NCI-H1436 (cell line): ENCODE measurements around the gene NCK2.

Experiments
- DNase-seq: peaks from one replicate; lab custom pipeline; 2025; lab: John Stamatoyannopoulos, UW

NCK2 gene

DNA sequence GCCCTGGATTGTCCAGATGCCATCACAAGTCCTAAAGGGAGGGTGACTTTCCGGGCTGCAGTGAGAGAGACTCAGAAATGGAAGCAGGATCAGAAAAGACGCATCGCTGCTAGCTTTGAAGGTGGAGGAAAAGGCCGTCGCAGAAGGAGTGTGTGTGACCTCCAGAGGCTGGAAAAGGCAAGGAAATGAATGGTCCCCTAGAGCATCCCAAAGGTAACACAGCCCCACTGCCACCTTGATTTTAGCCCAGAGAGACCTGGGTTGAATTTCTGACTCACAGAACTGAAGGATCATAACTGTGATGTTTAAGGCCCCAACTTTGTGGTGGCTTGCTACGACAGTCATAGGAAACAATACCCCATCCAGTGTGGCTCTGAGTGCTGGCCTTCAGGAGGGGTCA is 8.6 kb upstream of the NCK2 start:
- no peak for DNase-seq

DNA sequence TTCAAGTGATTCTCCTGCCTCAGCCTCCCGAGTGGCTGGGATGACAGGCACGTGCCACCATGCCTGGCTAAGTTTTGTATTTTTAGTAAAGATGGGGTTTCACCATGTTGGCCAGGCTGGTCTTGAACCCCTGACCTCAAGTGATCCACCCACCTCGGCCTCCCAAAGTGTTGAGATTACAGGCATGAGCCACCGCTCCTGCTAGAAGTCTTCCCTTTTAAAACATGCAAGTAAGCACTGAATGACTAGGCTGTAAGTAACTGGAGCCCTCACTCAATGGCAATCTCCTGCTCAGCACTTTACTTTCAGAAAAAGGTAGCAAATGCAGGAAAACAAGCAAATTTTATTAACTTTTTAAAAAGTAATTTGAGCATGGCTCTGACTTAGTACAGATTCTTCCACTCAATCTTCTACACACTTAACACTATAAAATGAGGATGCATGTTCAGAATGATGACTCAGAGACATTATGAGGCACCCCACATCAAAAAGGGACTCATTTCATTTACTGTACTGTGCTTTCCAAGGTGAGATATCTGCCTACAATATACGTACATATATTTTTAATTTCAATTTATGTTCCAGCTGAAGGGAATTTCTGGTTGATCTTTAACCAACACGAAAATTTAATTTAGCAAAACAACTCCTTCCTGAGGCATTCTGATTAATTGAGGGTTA is 6.6 kb upstream of the NCK2 start:
- DNase-seq, result no peak

DNA sequence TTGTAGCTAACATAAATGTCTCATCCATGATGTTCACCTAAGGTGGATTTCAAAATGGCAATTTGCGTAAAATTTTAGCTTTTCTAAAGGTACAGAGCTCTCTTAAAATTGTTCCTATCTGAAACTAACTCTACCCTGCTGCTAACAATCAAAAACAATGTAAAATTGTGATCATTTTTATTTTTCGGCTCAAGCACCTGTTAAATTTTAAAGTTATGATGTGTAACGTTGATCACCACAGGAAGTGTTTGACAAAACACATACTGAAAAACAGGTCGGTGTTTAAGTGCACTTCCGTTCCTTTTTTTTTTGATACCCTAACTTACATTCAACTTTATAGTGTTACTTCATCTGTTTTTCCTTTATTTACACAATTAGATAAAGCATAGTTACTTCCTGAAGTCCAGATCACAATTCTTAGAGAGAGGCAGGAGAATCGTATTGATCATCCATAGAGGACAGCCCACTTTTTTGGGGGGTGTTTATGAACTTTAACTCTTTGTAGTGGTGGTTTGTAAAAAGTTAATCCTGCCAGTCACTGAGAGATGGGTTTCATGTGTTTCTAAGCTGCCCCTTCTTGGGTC is 6.0 kb upstream of the NCK2 start:
- no peak for DNase-seq

DNA sequence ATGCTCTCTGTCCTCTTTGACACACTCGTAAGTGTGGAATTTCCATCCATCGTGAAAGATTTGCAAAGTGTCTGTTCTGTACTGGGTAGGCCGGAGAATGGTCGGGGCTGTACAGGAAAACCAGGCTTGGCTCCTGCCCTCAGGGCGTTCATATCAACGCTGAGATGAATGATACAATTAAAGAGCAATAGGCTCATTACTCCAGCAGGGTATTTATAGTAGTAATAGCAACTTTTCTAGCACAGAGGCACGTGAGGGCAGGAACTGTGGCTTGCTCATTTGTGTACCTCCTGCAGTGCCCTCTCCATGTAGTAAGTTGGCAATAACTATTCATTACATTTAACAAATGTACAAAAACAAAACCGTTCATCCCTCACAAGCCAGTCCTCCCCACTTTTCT is 5.3 kb upstream of the NCK2 start:
- no peak for DNase-seq

DNA sequence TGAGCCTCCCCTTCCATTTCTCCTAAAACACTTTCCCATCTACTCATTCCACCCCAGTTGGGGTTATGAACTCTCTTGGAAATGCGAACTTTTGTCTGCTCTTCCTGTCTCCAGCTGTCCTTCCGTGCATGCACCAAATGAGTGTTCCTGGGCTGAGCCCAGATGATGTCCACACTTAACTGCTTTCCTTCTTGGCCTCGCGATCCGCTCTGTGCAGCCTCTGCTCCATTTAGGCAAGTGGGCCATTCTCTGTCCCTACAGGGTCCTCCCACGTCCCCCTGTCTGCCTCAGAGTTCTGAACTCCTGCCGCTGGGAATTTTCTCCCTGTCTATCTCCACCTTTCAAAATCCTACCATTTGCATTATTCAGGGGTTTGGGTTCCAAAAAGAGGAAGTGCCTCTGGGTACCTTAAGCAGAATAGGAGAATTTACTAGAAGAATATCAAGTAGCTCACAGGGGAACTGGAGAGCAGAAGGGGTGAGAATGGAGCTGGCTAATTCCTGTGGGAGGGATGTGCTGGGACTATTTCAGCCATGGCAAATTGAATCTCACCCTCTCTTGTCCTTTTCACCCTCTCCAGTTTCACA is 4.7 kb upstream of the NCK2 start:
- DNase-seq, result no peak

DNA sequence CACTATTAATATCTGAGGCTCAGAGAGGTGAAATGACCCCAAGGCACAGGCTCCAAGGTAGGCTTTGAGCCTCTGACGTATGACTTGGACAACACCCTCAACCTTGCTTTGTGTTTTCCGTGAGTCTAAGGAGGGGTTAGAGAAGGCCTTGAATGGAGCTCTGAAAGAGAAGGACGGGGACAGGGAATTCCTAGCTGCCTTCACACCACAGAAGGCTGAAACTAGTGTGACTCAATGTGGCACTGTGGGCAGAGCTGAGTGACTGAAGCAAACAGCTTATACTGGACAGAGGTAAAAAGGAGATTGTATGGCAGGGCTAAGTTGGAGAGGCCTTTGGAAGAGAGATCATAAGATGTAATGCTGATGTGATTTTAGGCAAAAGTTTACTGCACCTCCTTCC is 3.5 kb upstream of the NCK2 start:
- DNase-seq, result no peak

DNA sequence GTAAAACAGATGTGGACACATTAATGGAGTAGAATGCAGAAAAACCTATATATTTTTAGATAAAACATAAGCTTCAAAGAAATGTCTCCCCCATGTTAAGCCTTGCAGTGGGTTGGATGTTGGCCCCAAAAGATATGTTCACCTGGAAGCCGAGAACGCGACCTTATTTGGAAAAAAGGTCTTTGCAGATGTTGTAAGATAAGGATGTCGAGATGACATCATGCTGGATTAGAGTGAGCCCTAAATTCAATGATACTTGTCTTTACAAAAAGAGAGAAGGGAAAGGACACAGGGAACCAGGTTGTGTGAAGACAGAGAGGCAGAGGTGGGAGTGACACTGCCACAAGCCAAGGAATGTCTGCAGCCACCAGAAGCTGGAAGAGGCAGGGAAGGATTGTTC is 3.1 kb upstream of the NCK2 start:
- no peak for DNase-seq

DNA sequence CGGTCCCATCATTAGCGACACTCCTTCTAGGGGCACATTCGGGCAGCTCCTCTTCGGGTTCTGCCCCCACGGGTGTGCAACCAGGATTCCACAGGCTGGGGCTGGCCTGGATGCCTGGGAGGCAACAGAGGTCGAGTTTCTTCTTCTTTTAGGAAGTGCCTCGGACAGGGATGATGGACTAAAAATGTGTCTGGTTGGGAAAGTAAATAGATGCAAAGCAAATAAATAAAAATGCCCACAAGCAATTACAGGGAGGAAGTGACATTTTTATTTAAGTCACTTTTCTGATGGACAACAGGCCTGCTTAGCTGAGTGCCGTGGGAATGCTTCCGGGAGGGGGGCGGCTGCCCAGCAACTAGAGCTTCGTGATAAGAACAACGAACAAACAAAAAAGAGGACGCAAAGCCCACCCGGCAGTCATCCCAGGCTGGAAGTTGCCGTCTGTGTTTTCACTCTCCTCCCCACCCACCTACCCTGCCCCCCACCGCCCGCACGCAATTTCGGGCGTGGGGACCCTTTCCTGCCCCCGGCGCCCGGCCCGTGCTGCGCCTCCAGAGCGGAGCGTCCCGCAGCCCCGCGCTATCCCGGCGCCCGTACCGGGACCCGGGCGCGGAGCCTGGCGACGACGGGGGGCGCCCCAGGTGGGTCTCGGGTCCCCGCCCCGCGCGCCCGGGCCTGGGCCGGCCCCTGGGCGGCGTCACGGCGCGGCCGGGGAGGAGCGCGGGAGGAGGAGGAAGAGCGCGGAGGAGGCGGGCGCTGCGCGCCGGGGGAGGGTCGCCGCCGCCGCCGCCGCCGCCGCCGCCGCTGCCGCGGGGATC is 412 bp upstream of the NCK2 start:
- peak; percentile 64 for DNase-seq

DNA sequence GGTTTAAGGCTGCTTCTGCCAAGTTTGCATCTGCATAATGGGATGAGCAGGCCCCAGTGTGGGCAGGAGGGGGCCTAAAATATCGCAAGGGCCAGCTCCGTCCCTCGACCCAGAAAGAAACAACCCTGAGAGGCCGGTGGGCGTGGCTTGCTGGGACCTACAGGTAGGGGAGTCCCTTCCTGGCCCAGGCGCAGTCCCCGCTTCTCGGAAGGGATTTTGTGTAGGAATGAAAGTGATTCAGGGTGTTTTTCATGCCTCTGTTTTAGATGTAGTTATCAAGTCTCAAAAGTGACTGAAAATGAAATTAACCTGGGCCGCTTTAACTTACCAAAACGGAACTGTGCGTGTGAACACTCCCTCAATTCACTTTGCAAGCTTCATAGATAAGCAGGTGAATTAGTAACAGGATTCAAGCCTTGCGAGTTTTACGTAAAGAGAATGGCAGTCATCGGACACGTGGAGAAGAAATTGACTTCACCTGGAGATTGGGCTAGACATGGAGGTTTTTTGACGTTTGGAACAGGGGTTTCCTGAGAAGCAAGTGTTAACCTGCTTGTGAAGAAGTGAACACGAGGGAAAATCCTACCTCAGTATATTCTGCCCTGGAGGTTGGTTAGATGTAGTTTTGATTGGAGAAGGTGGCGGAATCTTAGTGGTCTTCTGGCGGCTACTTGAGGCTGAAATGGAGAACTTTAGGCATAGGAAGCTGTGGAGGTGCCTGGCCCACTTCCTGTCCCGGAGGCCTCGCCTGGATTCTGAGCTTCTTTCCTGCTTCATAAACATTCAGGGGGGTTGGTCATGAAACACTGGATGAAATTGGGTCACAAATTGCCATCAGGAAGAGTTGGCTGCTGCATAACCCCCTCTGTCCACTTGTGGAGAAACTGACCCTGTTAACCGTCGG is 1.7 kb downstream of the NCK2 start:
- peak; percentile 37 for DNase-seq

DNA sequence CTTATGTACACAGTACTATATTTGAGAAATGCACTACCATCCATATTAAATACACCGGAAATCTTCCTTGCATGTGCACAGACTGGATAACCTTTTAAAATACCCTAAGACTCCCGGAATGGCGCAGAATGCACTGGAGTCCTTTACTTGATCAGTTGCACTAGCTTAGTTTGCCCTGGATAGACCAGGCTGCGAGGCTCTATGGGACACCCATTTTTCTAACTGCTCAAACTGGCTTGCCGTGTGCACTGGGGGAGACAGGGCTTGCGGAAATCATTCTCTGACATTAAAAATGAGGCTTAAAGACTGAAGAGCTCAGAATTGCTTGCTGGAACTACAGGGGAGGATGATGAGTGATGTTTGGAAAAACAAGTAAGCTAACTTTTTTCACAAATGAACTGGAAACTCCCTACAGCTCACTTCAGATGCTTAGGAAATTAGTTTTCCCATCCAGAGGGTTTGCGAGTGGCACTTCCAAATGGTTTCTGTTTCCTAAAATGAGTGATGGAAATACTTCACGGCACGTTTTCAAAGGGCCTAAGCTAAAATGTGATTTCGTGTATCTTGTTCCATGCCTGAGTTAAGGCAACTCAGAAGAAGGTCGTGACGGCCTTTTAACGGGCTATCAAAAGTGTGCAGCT is 2.7 kb downstream of the NCK2 start:
- DNase-seq, result no peak

DNA sequence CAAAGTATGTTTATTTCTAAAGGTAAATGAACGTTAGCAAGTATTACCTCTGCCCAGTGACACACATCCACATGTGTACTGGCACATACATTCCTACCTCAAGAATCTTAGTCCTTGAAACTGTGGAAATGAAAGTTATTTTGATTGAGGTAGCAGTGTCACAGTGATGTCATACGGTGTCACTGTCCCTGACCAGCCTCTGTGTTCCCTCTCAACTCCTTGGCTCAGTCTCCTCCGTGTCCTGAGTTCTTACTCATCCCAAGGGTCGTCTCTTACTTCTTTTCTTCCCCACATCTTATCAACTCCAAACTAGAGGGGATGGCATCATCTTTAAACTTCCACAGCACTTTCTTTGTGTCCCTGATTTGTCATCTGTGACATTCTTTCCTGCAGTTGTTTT is 3.3 kb downstream of the NCK2 start:
- no peak for DNase-seq

DNA sequence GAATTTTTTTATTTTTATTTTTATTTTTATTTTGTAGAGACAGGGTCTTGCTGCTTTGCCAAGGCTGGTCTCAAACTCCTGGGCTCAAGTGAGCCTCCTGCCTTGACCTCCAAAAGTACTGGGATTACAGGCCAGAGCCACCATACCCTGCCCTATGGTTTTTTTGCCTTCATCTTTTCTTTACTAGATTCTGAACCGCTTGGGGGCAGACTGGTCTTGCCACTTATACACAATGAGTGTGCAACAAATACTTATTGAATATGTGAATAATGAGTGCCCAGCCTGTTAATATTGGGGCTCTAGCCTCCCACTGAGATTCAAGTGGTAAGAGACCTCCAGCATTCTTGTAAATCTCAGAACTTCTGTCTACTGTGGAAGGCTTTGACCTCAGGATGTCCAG is 3.9 kb downstream of the NCK2 start:
- no peak for DNase-seq

DNA sequence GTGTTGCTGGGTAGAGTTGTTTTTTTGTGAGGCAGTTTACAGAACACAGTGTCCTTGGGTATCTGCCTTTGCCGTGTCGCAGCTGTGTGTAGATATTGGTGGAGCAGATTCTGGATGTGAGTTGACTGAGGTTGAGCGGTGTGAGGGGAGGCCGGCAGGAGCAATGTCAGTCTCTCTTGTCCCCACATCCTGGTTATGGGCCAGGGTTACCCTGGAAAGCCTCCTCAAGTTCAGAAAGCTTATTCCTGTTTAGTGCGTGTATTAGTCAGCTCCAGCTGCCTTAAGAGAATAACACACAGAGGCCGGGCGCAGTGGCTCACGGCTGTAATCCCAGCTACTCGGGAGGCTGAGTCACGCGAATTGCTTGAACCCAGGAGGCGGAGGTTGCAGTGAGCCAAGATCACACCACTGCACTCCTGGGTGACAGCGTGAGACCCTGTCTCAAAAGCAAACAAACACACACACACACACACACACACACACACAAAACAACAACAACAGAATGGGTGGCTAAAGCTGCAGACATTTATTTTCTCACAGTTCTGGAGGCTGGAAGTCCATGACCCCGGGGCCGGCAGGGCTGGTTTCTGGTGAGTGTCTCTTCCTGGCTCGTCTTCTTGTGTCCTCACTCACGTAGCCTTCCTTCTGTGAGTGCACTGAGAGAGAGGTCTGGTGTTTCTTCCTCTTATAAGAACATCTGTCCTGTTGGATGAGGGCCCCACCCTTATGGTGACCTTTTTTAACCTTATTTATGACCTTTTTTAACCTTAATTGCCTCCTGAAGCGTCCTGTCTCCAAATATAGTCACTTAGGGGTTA is 5.1 kb downstream of the NCK2 start:
- no peak for DNase-seq

DNA sequence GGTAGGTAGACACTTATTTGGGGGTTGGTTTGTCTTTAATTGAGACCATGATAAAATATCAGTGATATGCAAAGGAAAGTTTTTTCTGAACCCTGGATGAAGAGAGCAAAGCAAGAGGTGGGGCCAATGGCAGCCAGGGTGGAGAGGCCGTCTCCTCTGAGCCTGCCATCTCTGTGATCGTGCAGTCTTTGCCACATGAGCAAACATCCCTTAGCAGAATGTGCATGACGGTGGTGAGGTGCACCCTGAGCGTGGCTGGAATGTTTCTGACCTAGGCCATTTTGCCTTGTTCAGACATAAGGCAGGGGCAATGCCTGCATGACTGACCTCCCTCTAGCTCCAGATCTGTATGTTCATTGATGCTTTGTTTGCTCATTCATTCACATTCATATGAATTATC is 6.0 kb downstream of the NCK2 start:
- no peak for DNase-seq

DNA sequence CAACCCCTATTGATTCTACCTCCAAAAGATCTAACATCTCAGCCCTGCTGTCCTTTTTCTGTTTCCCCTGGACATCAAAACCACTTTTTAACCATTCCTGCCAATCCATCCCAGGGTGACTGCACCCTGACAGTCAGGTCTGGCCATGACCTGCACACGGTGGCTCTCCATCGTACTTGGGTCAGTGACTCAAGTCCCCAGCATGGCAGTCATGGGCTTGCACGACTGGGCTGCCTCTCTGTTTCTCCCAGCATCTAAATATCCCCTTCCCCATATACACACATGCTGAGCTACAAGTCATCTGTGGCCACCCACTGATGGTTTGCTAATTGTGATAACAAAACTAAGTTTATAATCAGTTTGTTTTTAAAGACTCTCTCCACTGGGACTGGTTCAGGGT is 6.6 kb downstream of the NCK2 start:
- DNase-seq, result no peak

DNA sequence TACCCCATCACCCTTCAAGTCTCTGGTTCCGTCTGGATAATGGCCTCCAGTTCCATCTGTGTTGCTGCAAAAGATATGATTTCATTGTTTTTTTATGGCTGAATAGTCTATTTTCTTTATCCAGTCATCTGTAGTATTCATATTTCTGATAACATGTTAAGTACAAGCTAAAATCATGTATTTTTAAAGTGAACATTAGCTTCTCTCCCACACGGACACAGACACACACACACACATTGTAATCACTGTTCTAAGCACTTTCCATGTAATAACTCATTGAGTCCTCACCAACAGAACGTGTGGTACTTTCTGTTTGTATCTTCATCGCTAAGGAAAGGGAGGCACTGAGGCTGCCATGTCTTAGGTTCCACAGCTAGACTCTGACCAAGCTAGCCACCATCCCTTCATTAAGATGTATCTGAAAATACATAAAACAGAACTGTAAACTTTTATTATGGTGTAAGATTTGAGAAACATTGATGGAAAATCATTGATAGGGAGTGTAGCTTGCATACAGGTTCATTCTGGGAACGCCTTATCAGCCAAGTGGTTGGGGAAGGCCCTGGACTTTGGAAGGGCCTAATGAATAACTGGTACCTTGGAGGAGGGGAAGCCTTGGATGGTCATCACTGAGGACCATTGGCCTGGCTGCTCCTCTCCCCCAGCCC is 8.1 kb downstream of the NCK2 start:
- DNase-seq, result no peak

DNA sequence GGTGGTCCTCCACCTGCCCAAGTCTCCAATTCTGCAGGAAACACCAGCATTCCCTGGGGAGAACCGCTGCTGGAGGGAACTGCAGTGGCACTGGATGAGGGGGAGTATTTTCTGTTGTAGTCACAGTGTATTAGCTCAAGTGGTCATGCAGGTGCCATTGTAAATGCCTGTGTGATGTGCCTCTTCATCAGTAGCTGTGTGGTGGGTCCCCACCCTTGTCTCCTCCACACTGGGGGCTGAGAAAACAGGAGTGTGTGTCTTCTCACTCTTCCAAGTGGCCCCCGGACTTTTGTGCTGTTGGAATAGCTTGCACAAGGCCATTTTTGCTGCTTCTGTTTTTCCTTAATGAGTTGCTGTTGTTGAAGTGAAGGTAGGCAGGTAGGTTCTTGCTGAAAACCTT is 8.7 kb downstream of the NCK2 start:
- DNase-seq, result no peak

DNA sequence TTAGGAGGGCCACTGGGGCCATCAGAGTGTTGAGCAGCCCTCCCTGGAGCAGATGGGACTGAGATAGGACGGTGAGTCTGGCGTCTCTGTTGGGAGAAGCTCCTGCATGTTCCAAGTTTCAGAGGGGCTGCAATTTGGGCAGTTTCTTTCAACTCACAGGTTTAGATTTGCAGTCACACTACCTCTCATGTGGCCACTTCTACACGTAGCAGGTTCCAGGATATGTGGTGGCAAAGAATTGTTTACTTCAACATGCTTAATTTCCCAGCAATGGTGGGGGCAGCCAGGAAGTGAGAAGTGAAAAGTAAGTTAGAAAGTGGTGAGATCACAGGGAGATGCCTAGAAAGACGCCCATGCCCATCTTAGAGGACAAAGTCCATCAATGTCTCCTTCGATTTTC is 9.3 kb downstream of the NCK2 start:
- no peak for DNase-seq

DNA sequence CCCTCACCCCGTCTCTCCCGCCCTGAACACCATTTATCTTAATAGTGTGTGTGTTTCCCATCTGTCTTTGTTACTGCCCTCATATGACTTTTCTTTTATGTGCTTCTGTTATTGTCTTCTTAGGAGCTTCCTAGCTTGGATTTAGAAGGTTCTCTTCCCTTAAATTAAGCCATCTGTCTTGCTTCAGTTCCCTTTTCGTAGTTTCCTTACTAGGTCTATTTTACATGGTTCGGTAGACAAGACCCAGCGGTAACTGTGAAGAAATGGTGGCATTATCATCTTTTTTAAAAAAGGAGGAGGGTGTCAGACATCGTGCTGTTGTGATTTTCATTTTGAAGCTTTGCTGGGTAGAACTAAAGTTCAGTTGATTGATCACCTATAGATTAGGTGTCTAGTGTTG is 10.3 kb downstream of the NCK2 start:
- DNase-seq, result no peak

DNA sequence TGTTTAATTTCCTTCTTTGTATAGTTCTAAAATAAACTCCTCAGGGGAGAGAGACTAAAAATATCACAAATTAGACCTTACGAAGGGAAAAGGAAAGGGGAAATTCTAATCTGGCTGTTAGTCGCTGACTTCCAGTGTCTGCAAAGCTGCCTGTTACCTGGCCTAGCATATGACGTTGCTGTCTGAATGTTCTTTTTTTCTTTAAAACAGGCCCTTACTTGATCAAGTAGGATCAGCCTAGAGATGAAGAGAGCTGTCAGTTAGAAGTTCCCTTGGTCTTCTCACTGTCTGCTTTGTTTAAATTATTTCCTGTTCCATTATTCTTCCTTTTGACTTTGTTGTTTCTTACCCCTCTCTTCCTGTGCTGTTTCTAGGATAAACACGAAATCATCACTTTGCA is 11.2 kb downstream of the NCK2 start:
- DNase-seq, result no peak
